Pancreas (tissue), 10 donors: ENCODE data around the gene EIF6. TPM values are rescaled to one million over a fixed set of nuclear protein-coding genes. Genes with fewer than 3 reads are reported as not detected.

Experiments
- ATAC-seq, 4 donors: fragments of 200-7000 bp; cut with Tn5 transposase; one replicate each; pipeline versions ENCODE4 v1.8.0 to v1.9.1; 2020; ENCODE audit warnings: mild to moderate bottlenecking in 4 of 4, moderate library complexity in 4 of 4
- DNase-seq, 6 donors: peaks; one replicate each; pipeline ENCODE4 v3.0.0-alpha.2; 2020
- FAIRE-seq: peaks from 2 replicates; lab custom pipeline; 2012; peaks lifted over from hg19 to GRCh38; lab: Jason Lieb, UNC
- H3K27ac ChIP-seq, 4 donors: fragments of 200-600 bp; sonication (generic); 1 replicate in 3 of 4; 2 replicates in 1 of 4; pipeline versions ENCODE4 v1.5.0 to v1.8.0; 2020
- H3K27me3 ChIP-seq, 4 donors: fragments of 200-600 bp; one replicate each; pipeline ENCODE4 v1.8.0; 2021
- H3K36me3 ChIP-seq, 3 donors: fragments of 200-600 bp; sonication (generic) in 1 of 3; one replicate each; pipeline versions ENCODE4 v1.5.0 to v1.8.0; 2020 to 2021
- H3K4me1 ChIP-seq, 3 donors: fragments of 200-600 bp; one replicate each; pipeline ENCODE4 v1.8.0; 2021
- H3K4me3 ChIP-seq, 4 donors: fragments of 200-600 bp; sonication (generic) in 2 of 4; one replicate each; pipeline versions ENCODE4 v1.5.0 to v1.8.0; 2020 to 2021
- H3K9me3 ChIP-seq, 4 donors: fragments of 200-600 bp; one replicate each; pipeline ENCODE4 v1.8.0; 2021
- WGBS, 2 donors: extraction: QIAGEN DNeasy Blood & Tissue Kit; methylation state at CpG; one replicate each; pipeline ENCODE4 v1.1.7; 2013; 5-methylcytosine and 5-hydroxymethylcytosine counted together
- intact Hi-C, 3 donors: fragments of 100-400 bp; cut with DNase I; formaldehyde crosslinking; loops; one replicate each; pipeline versions ENCODE4 v1.11.1 to v1.14.2; 2022
- polyA plus RNA-seq, 2 donors: library from polyadenylated mRNA; stranded (reverse); fragments of 200-250 nt; gene quantifications; one replicate each; pipeline ENCODE4 v1.2.3, GENCODE V29; 2013
- total RNA-seq, 6 donors: library from RNA; stranded (reverse); fragmentation: NEBNext Ultra II Directional in 4 of 6; extraction: Animal tissue kit (Norgen Biotek cat#: 25700) in 4 of 6; gene quantifications; one replicate each; pipeline versions ENCODE4 v1.2.1 to v1.2.4, GENCODE V29; 2021 to 2023
- TF ChIP-seq, protein P1 (sequence below), 4 donors: fragments of 200-600 bp; sonication (generic) in 3 of 4; IDR thresholded peaks; one replicate each; pipeline versions ENCODE4 v1.5.0 to v1.8.0; 2021; ENCODE audit warnings: antibody characterized with exemption in 4 of 4
- donor health status: healthy with polysubstance abuse.
- donor health status: DM: no; HTN: no; CAD: no; lungs with moderate emphysema.
- donor health status: DM: no; HTN: no; CAD: no.
- donor health status: control.
- donor health status: control.
- donor health status: Bipolar disorder and iron deficiency.
- donor health status: DM: yes; HTN: yes; CAD: no.
- donor health status: DM: no; HTN: no; CAD: no.
- donor health status: DM: no; HTN: no; CAD: no.
- donor health status: DM: yes; HTN: yes; CAD: no.

EIF6 gene
- total and polyA plus RNA-seq, 8 donors, result 30.6 to 79.4 (median 50.4) TPM

DNA sequence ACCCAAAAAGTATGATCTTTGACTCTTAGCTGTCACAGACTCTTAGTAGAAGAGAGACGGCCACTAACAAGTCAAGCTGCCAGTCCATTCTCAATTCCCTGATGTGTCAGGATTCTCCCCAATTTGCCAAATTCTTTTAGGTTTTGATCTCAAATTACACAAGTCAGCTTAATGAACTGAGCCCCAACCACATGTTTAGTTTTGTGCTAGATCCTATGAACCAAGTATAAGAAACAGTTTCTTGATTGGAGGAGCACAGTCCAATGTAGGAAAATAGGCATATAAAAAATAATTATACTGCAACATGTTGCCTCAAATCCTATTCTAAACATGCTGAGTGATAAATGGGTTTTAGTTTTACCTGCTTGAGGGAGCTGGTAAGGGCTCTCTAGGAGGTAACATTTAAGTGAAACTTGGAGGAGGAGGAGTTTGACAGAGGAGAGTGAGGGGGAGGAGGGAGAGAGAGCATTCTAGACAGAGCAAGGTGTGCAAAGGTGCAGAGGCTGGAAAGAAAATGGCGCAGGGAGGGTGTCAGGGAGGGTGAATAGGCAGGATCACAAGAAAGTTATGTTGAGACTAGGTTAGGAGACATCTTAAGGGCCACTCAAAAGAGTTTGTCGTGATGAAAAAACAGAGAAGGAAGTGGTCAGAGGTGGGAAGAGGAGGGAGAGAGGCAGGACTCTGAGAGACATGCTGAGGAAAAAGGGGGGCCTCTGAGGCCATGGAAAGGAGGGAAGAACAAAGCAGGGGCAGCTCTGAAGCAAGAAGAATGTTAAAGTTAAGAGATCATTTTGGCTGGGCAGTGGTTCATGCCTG lies 30.5 kb upstream of the EIF6 start:
- WGBS, 2 donors, result 83 to 88% methylated on average over 3 of the region's 3 CpGs
- intact Hi-C loops, result no loop called here
- H3K9me3 ChIP-seq, result no peaks in the 10 kb centered on the region
- no peak overlapping the region for H3K4me3 ChIP-seq
- no peak for DNase-seq
- ATAC-seq, result no peak
- peaks cover 0 to 18% (median 0%) of the 10 kb centered on the region in 3 donors for H3K4me1 ChIP-seq
- H3K27me3 ChIP-seq, result no peaks in the 10 kb centered on the region
- H3K36me3 ChIP-seq, result peaks cover 0 to 7% (median 0%) of the 10 kb centered on the region in 3 donors
- TF ChIP-seq, protein P1, sequence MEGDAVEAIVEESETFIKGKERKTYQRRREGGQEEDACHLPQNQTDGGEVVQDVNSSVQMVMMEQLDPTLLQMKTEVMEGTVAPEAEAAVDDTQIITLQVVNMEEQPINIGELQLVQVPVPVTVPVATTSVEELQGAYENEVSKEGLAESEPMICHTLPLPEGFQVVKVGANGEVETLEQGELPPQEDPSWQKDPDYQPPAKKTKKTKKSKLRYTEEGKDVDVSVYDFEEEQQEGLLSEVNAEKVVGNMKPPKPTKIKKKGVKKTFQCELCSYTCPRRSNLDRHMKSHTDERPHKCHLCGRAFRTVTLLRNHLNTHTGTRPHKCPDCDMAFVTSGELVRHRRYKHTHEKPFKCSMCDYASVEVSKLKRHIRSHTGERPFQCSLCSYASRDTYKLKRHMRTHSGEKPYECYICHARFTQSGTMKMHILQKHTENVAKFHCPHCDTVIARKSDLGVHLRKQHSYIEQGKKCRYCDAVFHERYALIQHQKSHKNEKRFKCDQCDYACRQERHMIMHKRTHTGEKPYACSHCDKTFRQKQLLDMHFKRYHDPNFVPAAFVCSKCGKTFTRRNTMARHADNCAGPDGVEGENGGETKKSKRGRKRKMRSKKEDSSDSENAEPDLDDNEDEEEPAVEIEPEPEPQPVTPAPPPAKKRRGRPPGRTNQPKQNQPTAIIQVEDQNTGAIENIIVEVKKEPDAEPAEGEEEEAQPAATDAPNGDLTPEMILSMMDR (IDR thresholded peaks at IDR 0.05), result no peak
- no peak overlapping the region for H3K27ac ChIP-seq
- no peak for FAIRE-seq

DNA sequence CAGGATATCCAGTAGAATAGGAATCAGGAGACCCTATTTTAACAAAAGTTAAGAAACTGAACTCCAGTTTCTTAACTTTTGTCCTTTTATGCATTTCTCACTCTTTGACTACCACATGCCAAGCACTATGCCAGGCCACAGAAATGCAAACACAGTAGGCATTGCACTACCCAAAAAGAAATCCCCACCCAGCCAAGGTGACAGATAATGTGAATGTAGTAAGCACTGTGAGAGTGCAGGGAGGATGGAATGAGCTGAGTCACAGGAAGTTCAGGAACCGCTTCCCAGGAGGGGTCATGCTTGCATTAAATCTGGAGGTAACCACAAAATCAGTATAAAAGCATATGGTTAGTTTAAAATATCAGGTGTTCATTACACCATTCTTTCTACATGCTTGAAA lies 27.7 kb upstream of the EIF6 start:
- Histone ChIP-seq H3K4me1 (peaks cover 0 to 5% (median 0%) of the 10 kb centered on the region in 3 donors), H3K27me3 (no peaks in the 10 kb centered on the region), H3K36me3 (peaks cover 0 to 7% (median 0%) of the 10 kb centered on the region in 3 donors), H3K27ac (no peak overlapping the region), H3K9me3 (no peaks in the 10 kb centered on the region), H3K4me3 (no peak overlapping the region)
- WGBS, 2 donors, result 91 to 92% methylated on average over 1 of the region's 1 CpG
- ATAC-seq (peak in 1 of 4 donors; percentile 53), FAIRE-seq (no peak), DNase-seq (no peak)
- TF ChIP-seq, protein P1 (IDR thresholded peaks at IDR 0.05), result no peak
- intact Hi-C loops, result no loop called here

DNA sequence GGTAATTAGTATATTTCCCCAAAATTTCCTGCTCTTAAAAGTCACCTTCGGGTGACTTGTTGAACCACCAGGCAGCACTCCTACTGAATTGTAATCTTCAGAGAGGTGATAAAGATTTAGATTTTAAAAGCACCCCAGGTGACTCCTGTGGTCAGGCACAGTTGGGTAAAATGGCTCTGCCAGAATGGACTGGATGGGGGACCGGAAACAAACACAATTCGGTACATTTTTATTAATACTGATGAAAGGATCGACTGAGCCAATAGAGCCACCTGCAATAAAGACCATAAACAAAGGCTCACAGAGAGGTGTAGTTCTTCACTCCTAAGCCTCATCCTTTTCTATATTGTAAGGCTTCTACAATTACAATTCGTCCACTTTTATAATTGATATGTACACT lies 27.2 kb upstream of the EIF6 start:
- WGBS, 2 donors, result 83 to 92% methylated on average over 5 of the region's 5 CpGs
- Histone ChIP-seq H3K4me1 (peaks cover 0 to 5% (median 0%) of the 10 kb centered on the region in 3 donors), H3K36me3 (peaks cover 0 to 7% (median 0%) of the 10 kb centered on the region in 3 donors), H3K27me3 (no peaks in the 10 kb centered on the region), H3K27ac (no peak overlapping the region), H3K4me3 (no peak overlapping the region), H3K9me3 (no peaks in the 10 kb centered on the region)
- no peak for DNase-seq
- no peak for ATAC-seq
- TF ChIP-seq, protein P1 (IDR thresholded peaks at IDR 0.05), result no peak
- no peak for FAIRE-seq
- intact Hi-C loops, result no loop called here

DNA sequence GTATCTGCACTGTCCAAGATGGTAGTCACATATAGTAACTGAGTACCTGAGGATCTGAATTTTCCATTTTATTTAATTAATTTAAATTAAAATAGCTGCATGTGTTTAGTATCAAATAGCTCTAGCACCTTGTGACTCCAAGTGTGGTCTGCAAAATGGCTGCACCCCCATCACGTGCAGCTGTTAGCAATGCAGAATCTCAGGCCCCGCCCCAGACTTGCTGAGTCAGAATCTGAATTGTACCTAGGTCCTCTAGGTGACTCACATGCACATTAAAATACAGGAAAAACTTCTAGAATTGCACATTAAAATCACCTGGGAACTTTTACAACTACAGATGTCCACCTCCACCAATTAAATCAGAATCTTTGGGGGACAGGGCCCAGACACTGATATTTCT lies 26.8 kb upstream of the EIF6 start:
- Histone ChIP-seq H3K27ac (no peak overlapping the region), H3K4me1 (peaks cover 0 to 5% (median 0%) of the 10 kb centered on the region in 3 donors), H3K9me3 (no peaks in the 10 kb centered on the region), H3K27me3 (no peaks in the 10 kb centered on the region), H3K36me3 (peaks cover 0 to 7% (median 0%) of the 10 kb centered on the region in 3 donors), H3K4me3 (no peak overlapping the region)
- no peak for DNase-seq
- TF ChIP-seq, protein P1 (IDR thresholded peaks at IDR 0.05), result no peak
- intact Hi-C loops, result no loop called here
- FAIRE-seq, result no peak
- 88 to 93% methylated on average over 2 of the region's 2 CpGs for WGBS, 2 donors
- no peak for ATAC-seq
